ENCODE results near the gene SMNDC1.

- TF ChIP-seq CTCF (IDR thresholded peaks at IDR 0.05): no peak
- no peak for TF ChIP-seq POLR2A (IDR thresholded peaks at IDR 0.05)
Measured at GRCh38 chr10:110244550-110244949, 60.2 kb downstream of the SMNDC1 start.

Measured in gastroesophageal sphincter (tissue), 3 donors.